ENCODE results near the gene SARM1.
"Not testable (repeated sequence)": the region's sequence is repeated elsewhere in the genome, so short reads cannot be mapped to it uniquely, and the experiment has no call there.

The SARM1 gene

GRCh38 chr17:28397275-28397674 lies 25.8 kb downstream of the SARM1 start:
- DNase-seq, result no peak

GRCh38 chr17:28397687-28398279 lies 26.3 kb downstream of the SARM1 start:
- no peak for DNase-seq

- DNase-seq, result peak; percentile 60
Measured at GRCh38 chr17:28398280-28398981, 26.9 kb downstream of the SARM1 start.

- no peak for DNase-seq
Measured at GRCh38 chr17:28399808-28400207, 28.3 kb downstream of the SARM1 start.

GRCh38 chr17:28402224-28402630 lies 30.7 kb downstream of the SARM1 start:
- DNase-seq, result no peak

GRCh38 chr17:28402844-28403243 lies 31.4 kb downstream of the SARM1 start:
- no peak for DNase-seq

- DNase-seq, result no peak
Measured at GRCh38 chr17:28404007-28404406, 32.5 kb downstream of the SARM1 start.

- DNase-seq, result no peak
Measured at GRCh38 chr17:28404461-28404811, 32.9 kb downstream of the SARM1 start.

- DNase-seq, result no peak
Measured at GRCh38 chr17:28404812-28405570, 33.5 kb downstream of the SARM1 start.

GRCh38 chr17:28405632-28406472 lies 34.4 kb downstream of the SARM1 start, which contains the start of gene SLC46A1:
SLC46A1 (minus strand) TSS chr17:28406212; CDS start chr17:28406114, 98 bp downstream.
- peak; percentile 50 for DNase-seq

GRCh38 chr17:28406473-28406814 lies 35.0 kb downstream of the SARM1 start:
- no peak for DNase-seq

- no peak for DNase-seq
Measured at GRCh38 chr17:28407130-28407973, 35.9 kb downstream of the SARM1 start.

GRCh38 chr17:28407974-28408306 lies 36.4 kb downstream of the SARM1 start:
- no peak for DNase-seq

- no peak for DNase-seq
Measured at GRCh38 chr17:28412099-28412498, 40.6 kb downstream of the SARM1 start.

- DNase-seq, result no peak
Measured at GRCh38 chr17:28413804-28414203, 42.3 kb downstream of the SARM1 start.

GRCh38 chr17:28415886-28416285 lies 44.4 kb downstream of the SARM1 start:
- DNase-seq, result no peak

GRCh38 chr17:28416703-28417311 lies 45.3 kb downstream of the SARM1 start:
- DNase-seq, result peak; percentile 71

- DNase-seq, result no peak
Measured at GRCh38 chr17:28421787-28422305, 50.4 kb downstream of the SARM1 start.

- no peak for DNase-seq
Measured at GRCh38 chr17:28425206-28425605, 53.7 kb downstream of the SARM1 start.

- DNase-seq, result no peak
Measured at GRCh38 chr17:28426081-28426519, 54.6 kb downstream of the SARM1 start.

- DNase-seq, result no peak
Measured at GRCh38 chr17:28427371-28427770, 55.9 kb downstream of the SARM1 start.

GRCh38 chr17:28427982-28428381 lies 56.5 kb downstream of the SARM1 start:
- DNase-seq, result not testable (repeated sequence)
